AG04450 (cell line): ENCODE measurements around the gene LVRN. TPM values are rescaled to one million over a fixed set of nuclear protein-coding genes. Genes with fewer than 3 reads are reported as not detected.

Experiments used
- CTCF ChIA-PET: fragments of 300-600, 350-600 bp; formaldehyde crosslinking; extraction: SDS; loops from one replicate; lab custom pipeline; 2022; ENCODE audit warnings: antibody characterized with exemption, inconsistent platforms; lab: Charles Lee
- POLR2A ChIA-PET: fragments of 350-600 bp; formaldehyde crosslinking; extraction: SDS; loops from one replicate; lab custom pipeline; 2021; ENCODE audit warnings: antibody characterized with exemption, inconsistent platforms; lab: Yijun Ruan, JAX
- DNase-seq: peaks from one replicate; pipeline ENCODE4 v3.0.0-alpha.2; 2011; ENCODE audit warnings: low read depth, low spot score
- H3K27ac ChIP-seq: one replicate; pipeline ENCODE4 v1.5.1; 2012; ENCODE audit warnings: low read depth, low read length, control low read depth
- H3K27me3 ChIP-seq: one replicate; pipeline ENCODE4 v1.6.0; 2012; ENCODE audit warnings: low read length; ENCODE audit not compliant: control insufficient read depth, insufficient read depth
- H3K4me3 ChIP-seq: 2 replicates; pipeline ENCODE4 v1.5.1; 2011; ENCODE audit warnings: mild to moderate bottlenecking, low read depth, low read length, control low read depth
- H3K9me3 ChIP-seq: 2 replicates; pipeline ENCODE4 v1.5.1; 2012; ENCODE audit warnings: low read length; ENCODE audit not compliant: control insufficient read depth, insufficient read depth
- CTCF ChIP-seq: IDR thresholded peaks from 2 replicates; pipeline ENCODE4 v1.5.1; 2011; ENCODE audit warnings: low read depth, low read length, control low read depth, inconsistent platforms
- polyA plus RNA-seq: library from polyadenylated mRNA; depleted of rRNA; stranded (reverse); fragments of >200 nt; gene quantifications from 2 replicates; pipeline ENCODE4 v1.2.3, GENCODE V29; 2011

The LVRN gene
- polyA plus RNA-seq, 1 experiment, result 0.53 TPM

- ChIA-PET POLR2A (no interaction called here), CTCF (no interaction called here)
- no peak for DNase-seq
- Histone ChIP-seq H3K27ac (no peak overlapping the region), H3K4me3 (no peak overlapping the region), H3K27me3 (no peaks in the 10 kb centered on the region), H3K9me3 (no peaks in the 10 kb centered on the region)
- no peak for TF ChIP-seq CTCF
Measured at GRCh38 chr5:116046823-116047222, 84.5 kb downstream of the LVRN start.

- H3K27me3 ChIP-seq, result peaks cover 2% of the 10 kb centered on the region
- no peak overlapping the region for H3K4me3 ChIP-seq
- POLR2A ChIA-PET, result no interaction called here
- H3K9me3 ChIP-seq, result no peaks in the 10 kb centered on the region
- CTCF ChIA-PET, result interaction anchor here (1.0 to 1.6 kb wide), 2 partner anchors 9 to 424 kb away, joined by 4 to 6 read pairs; no protein-coding TSS in a partner anchor
- no peak overlapping the region for H3K27ac ChIP-seq
- TF ChIP-seq CTCF, result no peak
- no peak for DNase-seq
Measured at GRCh38 chr5:116058346-116058936, 96.2 kb downstream of the LVRN start.

- no peak for DNase-seq
- POLR2A ChIA-PET, result no interaction called here
- no peaks in the 10 kb centered on the region for H3K9me3 ChIP-seq
- peaks cover 2% of the 10 kb centered on the region for H3K27me3 ChIP-seq
- CTCF ChIA-PET, result no interaction called here
- TF ChIP-seq CTCF, result no peak
- H3K4me3 ChIP-seq, result no peak overlapping the region
- H3K27ac ChIP-seq, result no peak overlapping the region
Measured at GRCh38 chr5:116062352-116062751, 100.1 kb downstream of the LVRN start.

- H3K27me3 ChIP-seq, result peaks cover 2% of the 10 kb centered on the region
- DNase-seq, result no peak
- ChIA-PET POLR2A (no interaction called here), CTCF (interaction anchor here (0.7 kb wide), 2 partner anchors 12 to 119 kb away, joined by 3 to 4 read pairs; no protein-coding TSS in a partner anchor)
- no peak overlapping the region for H3K4me3 ChIP-seq
- H3K27ac ChIP-seq, result no peak overlapping the region
- no peaks in the 10 kb centered on the region for H3K9me3 ChIP-seq
- no peak for TF ChIP-seq CTCF
Measured at GRCh38 chr5:116063950-116064349, 101.7 kb downstream of the LVRN start.

- Histone ChIP-seq H3K27ac (no peak overlapping the region), H3K27me3 (no peaks in the 10 kb centered on the region), H3K9me3 (no peaks in the 10 kb centered on the region), H3K4me3 (no peak overlapping the region)
- ChIA-PET CTCF (interaction anchor here (0.5 to 5.9 kb wide), 40 partner anchors 8 to 444 kb away, joined by 3 to 57 read pairs (median 4); partner anchors contain the start of genes AP3S1 and ATG12), POLR2A (no interaction called here)
- TF ChIP-seq CTCF, result peak; percentile 78
- DNase-seq, result peak; percentile 29
Measured at GRCh38 chr5:116068028-116068632, 105.9 kb downstream of the LVRN start.
